IPS-15b (cell line): Measurements from ENCODE around the gene AGAP3.

Experiments
- H3K27me3 ChIP-seq: one replicate; pipeline ENCODE4 v1.6.1; 2013; ENCODE audit warnings: low read length; ENCODE audit not compliant: control insufficient read depth, insufficient read depth
- H3K36me3 ChIP-seq: one replicate; pipeline ENCODE4 v1.6.1; 2013; ENCODE audit warnings: low read length; ENCODE audit not compliant: control insufficient read depth, insufficient read depth
- H3K4me1 ChIP-seq: one replicate; pipeline ENCODE4 v1.6.1; 2013; ENCODE audit warnings: mild to moderate bottlenecking, low read length; ENCODE audit not compliant: control insufficient read depth, insufficient read depth
- H3K4me3 ChIP-seq: one replicate; pipeline ENCODE4 v1.5.1; 2013; ENCODE audit warnings: low read depth, low read length
- H3K9ac ChIP-seq: one replicate; pipeline ENCODE4 v1.6.1; 2013; ENCODE audit warnings: low read depth, mild to moderate bottlenecking, low read length
- H3K9me3 ChIP-seq: one replicate; pipeline ENCODE4 v1.6.1; 2013; ENCODE audit warnings: mild to moderate bottlenecking, low read length; ENCODE audit not compliant: control insufficient read depth, insufficient read depth

Gene AGAP3

DNA sequence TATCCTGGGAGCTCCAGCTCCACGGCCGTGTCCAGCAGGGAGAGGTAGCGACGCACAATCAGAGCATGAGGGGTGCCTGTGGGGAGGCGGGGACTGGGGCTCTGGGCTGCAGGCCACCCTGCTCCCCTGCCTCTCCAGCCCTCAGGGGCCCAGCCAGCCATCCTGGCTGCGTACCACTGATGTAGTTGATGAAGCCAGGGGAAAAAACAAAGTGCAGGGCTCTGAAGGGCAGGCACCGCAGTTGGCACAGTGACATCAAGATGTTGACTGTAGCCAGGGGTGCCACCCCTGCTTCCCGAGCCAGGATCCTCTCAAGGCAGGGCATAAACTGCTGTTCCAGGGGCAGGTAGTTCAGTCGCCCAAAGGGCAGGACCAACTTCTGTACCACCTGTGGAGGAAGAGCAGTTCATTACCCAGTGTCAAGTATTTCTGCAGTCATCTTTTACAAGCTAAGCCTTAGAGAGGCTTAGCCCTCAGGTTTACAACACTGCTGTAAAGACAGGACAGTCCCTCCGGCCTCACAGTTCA is 8.5 kb upstream of the AGAP3 start:
- no peak overlapping the region for H3K9ac ChIP-seq
- H3K27me3 ChIP-seq, result no peaks in the 10 kb centered on the region
- H3K36me3 ChIP-seq, result peaks cover 30% of the 10 kb centered on the region
- no peak overlapping the region for H3K4me3 ChIP-seq
- no peaks in the 10 kb centered on the region for H3K9me3 ChIP-seq
- peaks cover 4% of the 10 kb centered on the region for H3K4me1 ChIP-seq

DNA sequence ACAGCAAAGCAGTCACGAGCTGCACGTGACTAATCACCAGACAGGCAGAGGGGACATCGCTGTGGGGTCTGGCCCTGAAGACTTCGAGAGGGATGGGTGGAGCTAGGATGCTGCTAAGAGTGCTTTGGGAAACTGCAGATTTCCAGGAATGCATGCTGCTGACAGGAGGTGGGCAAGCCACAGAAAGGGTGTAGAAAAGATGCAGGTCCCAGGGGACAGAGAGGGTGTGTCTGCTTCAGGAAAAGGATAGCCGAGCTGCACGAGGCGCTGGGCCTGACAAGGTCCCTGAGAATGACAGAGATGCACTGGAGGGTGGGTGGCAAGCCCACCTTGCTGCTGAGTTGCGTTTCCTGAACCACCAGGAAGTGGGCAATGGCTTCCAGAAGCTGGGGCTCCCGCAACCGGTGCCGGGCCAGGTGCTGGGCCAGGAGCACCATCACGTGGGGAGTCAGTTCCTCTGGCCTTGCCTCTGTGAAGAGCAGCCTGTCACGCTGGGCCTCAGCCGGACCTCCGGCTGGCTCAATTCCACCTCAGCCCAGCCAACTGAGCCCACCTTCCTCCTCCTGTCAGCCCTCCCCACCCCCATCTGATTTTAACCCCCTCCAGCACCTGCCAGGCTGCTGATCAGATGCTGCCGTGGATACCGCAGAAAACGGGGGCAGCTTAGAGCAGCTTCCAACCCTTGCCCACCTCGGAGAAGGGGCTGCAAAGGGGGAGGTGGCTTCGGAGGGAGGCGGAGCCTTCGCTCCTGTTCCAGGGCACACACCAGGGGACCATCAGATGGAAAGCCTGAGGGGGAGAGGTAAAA is 7.8 kb upstream of the AGAP3 start:
- peaks cover 30% of the 10 kb centered on the region for H3K36me3 ChIP-seq
- no peaks in the 10 kb centered on the region for H3K9me3 ChIP-seq
- peaks cover 4% of the 10 kb centered on the region for H3K4me1 ChIP-seq
- H3K4me3 ChIP-seq, result no peak overlapping the region
- H3K9ac ChIP-seq, result no peak overlapping the region
- H3K27me3 ChIP-seq, result no peaks in the 10 kb centered on the region

GRCh38 chr7:151079199-151079910 is 6.9 kb upstream of the AGAP3 start:
- Histone ChIP-seq H3K4me3 (peak overlapping the region; percentile 91), H3K9ac (peak overlapping the region; percentile 90), H3K9me3 (no peaks in the 10 kb centered on the region), H3K27me3 (peaks cover 8% of the 10 kb centered on the region), H3K4me1 (peaks cover 4% of the 10 kb centered on the region), H3K36me3 (peaks cover 24% of the 10 kb centered on the region)

DNA sequence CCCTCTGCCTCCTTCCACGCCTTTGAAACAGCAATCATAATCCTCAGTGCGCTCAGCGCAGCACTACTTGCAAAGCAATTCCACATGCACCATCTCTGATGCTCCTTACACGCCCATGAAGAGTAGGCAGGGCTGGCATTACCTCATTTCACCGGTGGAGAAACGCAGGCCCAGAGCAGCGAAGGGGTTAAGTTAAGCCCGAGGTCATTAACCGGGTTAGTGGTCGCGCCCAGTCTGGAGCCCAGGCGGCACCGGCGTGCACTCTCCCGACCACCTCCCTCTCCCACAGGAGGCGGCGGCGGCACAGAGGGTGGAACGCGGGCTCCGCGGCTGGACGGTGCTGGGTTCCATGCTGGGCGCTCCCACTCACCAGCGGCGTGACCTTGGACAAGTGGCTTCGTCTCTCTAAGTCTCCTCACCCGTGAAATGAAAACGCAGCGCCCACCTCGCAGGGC is 6.2 kb upstream of the AGAP3 start:
- H3K27me3 ChIP-seq, result peaks cover 14% of the 10 kb centered on the region
- H3K4me3 ChIP-seq, result peak overlapping the region; percentile 91
- no peaks in the 10 kb centered on the region for H3K9me3 ChIP-seq
- H3K4me1 ChIP-seq, result peaks cover 4% of the 10 kb centered on the region
- peaks cover 17% of the 10 kb centered on the region for H3K36me3 ChIP-seq
- H3K9ac ChIP-seq, result peak overlapping the region; percentile 90

DNA sequence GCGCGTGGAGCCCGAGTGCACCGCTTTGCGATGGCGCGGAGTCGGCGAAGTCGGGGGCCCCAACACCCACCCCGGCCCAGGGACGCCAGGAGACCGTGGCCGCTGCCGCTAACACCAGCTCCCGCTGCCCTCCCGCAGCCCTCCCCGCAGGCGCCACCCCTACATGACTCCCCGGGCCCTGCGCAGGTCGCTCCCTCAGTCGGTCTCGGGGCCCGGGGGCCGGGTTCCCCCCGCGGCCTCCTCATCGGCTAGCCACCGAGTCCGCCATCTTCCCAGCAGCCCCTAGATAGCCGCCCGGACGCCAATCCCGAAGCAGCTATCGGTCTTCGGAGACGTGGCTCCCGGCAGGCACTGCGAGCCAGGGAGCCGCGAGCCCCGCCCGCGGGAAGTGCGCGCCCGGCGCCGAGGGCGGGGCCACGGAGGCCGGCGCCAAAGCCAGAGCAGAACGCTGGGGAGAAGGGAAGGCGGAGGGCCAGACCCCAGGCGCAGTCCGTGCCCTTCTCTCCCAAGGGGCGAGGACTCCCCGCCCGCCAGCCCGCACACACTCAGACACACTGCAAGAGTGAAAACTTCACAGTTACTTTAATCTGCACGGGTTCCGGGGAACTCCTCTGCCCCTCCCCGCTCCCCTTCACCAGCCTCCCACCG is 5.6 kb upstream of the AGAP3 start, which contains the start of gene FASTK:
Gene FASTK, minus strand, starts transcription at position 288 of the 648 bp plus-strand sequence. Its CDS starts 43 bp downstream, at position 245.
- Histone ChIP-seq H3K27me3 (peaks cover 20% of the 10 kb centered on the region), H3K4me3 (peak within 1 kb of the TSS; percentile 91), H3K9me3 (no peaks in the 10 kb centered on the region), H3K9ac (peak within 1 kb of the TSS; percentile 90), H3K36me3 (peaks cover 12% of the 10 kb centered on the region), H3K4me1 (peaks cover 8% of the 10 kb centered on the region)

DNA sequence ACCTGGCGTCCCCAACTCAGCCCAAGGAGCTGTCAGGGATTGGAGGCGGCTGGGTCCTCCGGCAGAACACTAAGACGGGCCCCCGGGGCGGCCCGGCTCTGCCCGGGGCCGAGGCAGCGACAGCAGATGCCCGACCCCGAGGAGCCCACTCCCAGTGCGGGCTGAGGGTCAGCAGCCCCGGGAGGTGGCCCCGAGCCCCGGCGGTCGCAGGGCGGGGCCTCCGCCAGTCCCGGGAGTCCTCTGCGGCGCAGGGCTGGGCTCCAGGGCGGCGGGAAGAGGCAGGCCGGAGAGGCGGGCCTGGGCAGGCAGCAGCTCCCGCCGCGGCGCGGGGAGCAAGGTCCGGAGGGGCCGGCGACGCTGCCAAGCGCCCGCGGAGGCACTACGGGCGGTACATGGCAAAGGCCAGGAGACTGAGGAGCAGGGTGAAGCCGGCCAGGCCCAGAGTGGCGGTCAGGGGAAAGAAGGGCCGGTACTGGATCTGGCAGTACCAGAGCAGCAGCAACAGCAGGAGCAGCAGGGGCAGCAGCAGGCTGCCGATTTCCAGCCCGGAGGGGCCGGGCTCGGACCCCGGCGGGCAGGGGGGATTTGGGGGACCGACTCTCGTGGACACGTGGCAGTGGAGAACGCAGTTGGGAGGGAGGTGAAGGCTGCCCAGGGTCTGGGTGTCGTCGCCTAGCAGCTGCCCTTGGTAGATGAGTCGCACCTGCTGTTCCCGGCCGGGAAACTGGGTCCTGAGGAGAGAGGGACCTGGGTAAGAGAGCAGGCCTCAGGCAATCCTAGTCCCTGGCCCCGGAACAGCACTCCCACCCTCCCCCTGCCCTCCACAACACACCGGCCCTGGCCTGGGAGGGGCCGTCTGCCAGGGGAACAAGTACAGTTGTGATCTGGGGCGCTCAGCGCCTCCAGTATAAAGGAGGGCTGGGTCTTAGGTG is 4.8 kb upstream of the AGAP3 start:
- Histone ChIP-seq H3K4me1 (peaks cover 8% of the 10 kb centered on the region), H3K4me3 (peak overlapping the region; percentile 91), H3K27me3 (peaks cover 20% of the 10 kb centered on the region), H3K9ac (peak overlapping the region; percentile 47), H3K9me3 (no peaks in the 10 kb centered on the region), H3K36me3 (peaks cover 8% of the 10 kb centered on the region)

DNA sequence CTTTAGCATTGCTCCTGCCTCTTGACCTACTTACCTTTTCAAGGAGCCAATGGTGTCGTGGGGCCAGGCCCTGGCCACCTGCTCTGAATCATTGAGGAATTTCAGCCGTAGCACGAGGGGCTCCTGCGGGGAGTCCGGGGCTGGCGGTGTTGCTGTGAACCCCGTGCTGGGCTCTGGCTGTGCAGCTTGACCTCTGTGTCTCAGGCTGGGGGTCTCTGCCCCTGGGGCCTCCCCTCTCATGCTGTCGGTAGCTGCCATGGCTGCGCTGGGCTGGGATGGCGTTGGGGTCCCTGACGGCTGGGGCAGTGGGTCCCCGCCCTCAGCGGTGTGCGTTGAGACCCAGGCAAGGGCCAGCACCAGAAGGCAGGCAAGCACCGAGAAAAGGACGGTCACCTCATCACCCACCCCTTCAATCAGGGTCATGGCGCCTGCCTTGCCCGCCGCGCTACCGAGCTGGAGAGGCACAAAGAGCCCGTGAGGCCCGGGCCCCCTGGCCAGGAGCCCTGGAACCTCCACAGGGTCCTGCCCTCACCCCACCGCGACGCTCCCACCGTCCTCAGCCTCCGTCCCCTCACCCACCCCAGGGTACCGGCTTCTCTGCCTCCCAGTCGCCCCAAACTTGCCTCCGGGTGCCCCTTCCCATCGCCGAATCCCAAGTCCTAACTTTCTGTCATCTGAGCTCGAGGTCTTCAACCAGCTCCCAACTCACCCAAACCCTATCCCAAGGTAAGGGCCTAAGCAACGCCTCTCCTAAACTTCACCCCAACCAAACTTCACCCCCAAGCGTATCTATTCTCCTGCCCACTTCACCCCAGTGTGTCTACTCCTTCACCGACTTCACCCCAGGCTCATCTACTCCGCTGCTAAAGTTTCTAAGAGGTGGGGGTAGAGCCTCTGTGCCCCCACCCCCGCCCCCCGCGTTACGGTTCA is 3.9 kb upstream of the AGAP3 start:
- Histone ChIP-seq H3K9ac (peak overlapping the region; percentile 5), H3K36me3 (peaks cover 4% of the 10 kb centered on the region), H3K27me3 (peaks cover 24% of the 10 kb centered on the region), H3K4me3 (peak overlapping the region; percentile 62), H3K4me1 (peaks cover 8% of the 10 kb centered on the region), H3K9me3 (no peaks in the 10 kb centered on the region)

- H3K9ac ChIP-seq, result peak within 1 kb of the TSS; percentile 5
- H3K27me3 ChIP-seq, result peaks cover 32% of the 10 kb centered on the region
- H3K4me1 ChIP-seq, result peaks cover 14% of the 10 kb centered on the region
- no peaks in the 10 kb centered on the region for H3K9me3 ChIP-seq
- H3K4me3 ChIP-seq, result peak within 1 kb of the TSS; percentile 62
- peaks cover 4% of the 10 kb centered on the region for H3K36me3 ChIP-seq
Measured at GRCh38 chr7:151083071-151083823, 3.0 kb upstream of the AGAP3 start, which contains the start of gene TMUB1. TSS of gene TMUB1 (minus strand) at chr7:151083493. CDS start at chr7:151082563, 930 bp downstream.

- Histone ChIP-seq H3K4me1 (peaks cover 16% of the 10 kb centered on the region), H3K4me3 (peak overlapping the region; percentile 62), H3K36me3 (peaks cover 4% of the 10 kb centered on the region), H3K9ac (no peak overlapping the region), H3K27me3 (peaks cover 37% of the 10 kb centered on the region), H3K9me3 (no peaks in the 10 kb centered on the region)
Measured at GRCh38 chr7:151083824-151084160, 2.5 kb upstream of the AGAP3 start.

DNA sequence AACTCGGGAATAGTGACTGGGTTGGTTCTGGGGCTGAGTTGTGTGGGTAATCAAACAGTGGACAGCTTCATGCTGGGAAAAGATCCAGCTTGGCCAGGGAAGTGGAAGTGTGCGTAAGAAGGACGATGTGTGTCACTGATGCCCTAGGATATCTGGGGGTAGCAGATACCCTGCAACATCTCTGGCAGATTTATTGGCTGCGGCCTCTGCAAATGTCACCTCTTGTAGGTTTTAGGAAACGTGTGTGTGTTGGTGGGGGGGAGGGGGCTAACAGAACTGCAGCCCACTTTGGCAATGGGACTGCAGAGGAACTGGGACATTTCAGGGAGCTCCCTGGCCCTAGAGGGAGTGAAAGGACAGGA is 965 bp upstream of the AGAP3 start:
- Histone ChIP-seq H3K4me1 (peaks cover 23% of the 10 kb centered on the region), H3K27me3 (peaks cover 47% of the 10 kb centered on the region), H3K9ac (no peak overlapping the region), H3K9me3 (no peaks in the 10 kb centered on the region), H3K36me3 (no peaks in the 10 kb centered on the region), H3K4me3 (peak overlapping the region; percentile 72)
